GM19025 (cell line): ENCODE data around the gene STX1B.
"Not testable (repeated sequence)": the region's sequence is repeated elsewhere in the genome, so short reads cannot be mapped to it uniquely, and the experiment has no call there.

ENCODE experiments used
- ATAC-seq: cut with Tn5 transposase; IDR thresholded peaks from one replicate; pipeline ENCODE4 v1.9.1; 2021; ENCODE audit warnings: mild to moderate bottlenecking, low read depth, moderate library complexity; ENCODE audit not compliant: unreplicated experiment

Gene STX1B

GRCh38 chr16:30954993-30955392, 55.4 kb downstream of the STX1B start:
- ATAC-seq: no peak

GRCh38 chr16:30953511-30954124, 56.8 kb downstream of the STX1B start:
- ATAC-seq: no peak

DNA sequence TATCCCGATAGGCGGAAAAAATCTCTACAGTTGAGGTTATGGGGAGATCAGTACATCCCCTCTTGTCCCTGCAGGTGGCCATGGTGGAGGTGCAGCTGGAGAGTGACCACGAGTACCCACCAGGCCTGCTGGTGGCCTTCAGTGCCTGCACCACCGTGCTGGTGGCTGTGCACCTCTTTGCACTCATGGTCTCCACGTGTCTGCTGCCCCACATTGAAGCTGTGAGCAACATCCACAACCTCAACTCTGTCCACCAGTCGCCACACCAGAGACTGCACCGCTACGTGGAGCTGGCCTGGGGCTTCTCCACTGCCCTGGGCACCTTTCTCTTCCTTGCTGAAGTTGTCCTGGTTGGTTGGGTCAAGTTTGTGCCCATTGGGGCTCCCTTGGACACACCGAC, 57.3 kb downstream of the STX1B start:
- no peak for ATAC-seq

GRCh38 chr16:30951750-30952149, 58.7 kb downstream of the STX1B start:
- ATAC-seq: no peak

DNA sequence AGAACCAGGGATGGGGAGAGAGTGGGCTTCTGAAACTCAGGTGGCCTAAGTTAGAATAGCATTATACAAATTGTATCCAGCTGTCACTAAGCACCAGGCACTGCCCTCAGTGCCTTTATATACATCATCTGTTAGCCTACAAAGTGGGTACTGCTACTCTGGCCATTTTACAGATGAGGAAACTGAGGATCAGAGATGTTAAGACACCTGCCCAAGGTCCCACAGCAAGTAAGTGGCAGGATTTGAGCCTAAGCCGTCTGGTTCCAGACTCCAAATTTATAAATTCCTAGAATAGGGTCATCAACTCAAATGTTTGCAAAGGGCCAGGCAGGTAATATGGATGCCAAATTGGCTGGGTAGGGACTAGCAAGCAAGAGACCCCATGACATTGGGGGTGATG, 59.2 kb downstream of the STX1B start:
- ATAC-seq: no peak

DNA sequence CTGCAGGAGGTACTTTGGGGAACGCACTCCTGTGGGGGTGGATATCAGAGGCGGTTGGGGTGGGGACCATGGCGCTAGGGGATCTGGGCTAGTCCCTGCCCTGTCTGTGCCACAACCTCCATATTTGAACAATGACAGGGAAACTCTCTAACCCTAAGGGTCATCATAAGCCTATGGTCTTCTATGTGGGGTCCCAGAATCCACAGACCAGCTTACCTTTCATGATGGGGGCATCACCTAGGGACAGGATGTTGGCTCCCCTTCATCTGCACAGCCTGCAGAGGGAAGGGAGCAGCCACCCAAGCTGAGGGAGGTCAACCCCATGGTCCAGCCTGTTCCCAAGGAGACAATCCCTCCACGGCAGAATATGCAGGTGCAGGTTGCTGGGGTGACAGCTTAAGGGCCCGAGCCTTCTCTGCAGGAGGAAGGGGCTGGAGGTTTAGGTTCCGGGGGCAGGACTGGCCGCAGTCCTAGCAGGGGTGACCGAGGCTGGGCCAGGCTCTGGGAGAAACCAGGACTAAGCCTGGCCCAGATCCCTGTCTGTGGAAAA, 59.8 kb downstream of the STX1B start:
- ATAC-seq: no peak

DNA sequence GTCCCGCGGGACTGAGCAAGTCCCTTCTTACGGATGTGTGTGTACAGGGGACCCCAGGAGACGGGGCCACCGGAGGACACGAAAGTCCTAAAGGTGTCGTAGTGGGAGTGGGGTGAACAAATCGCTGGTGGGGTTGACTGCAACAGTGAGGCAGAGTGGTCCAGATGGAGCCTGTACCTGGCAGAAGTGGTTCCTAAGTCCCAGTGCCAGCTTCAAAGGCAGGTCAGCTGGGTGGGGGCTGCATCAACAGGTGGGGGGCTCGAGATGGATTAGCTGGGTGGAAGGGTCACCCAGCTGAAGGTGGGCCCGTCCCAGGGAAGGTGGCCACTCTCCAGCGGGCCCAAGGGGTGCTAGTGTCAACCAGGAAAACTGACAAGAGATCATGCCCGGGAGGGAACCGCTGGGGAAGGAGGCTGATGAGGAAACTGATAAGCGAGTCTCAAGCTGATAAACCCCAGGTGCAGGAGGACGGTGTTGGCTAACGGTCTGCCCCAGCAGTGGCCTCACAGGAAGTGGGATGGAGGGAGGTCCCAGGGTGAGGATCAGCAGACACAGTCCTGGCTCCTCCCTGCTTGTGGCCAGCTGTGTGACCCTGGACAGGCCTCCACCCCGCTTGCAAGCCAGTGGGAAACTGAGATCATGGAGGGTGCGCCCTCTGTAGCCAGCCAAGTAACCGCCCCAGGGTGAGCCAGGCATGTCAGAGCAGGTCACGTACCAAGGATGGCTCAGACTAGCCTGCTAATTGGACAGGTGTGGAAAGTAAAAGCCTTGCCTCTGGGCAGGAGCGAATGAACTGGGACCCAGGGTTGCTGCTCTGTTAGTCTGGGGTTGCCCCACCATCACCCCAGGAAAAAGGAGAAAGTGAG, 60.6 kb downstream of the STX1B start:
- ATAC-seq: no peak

DNA sequence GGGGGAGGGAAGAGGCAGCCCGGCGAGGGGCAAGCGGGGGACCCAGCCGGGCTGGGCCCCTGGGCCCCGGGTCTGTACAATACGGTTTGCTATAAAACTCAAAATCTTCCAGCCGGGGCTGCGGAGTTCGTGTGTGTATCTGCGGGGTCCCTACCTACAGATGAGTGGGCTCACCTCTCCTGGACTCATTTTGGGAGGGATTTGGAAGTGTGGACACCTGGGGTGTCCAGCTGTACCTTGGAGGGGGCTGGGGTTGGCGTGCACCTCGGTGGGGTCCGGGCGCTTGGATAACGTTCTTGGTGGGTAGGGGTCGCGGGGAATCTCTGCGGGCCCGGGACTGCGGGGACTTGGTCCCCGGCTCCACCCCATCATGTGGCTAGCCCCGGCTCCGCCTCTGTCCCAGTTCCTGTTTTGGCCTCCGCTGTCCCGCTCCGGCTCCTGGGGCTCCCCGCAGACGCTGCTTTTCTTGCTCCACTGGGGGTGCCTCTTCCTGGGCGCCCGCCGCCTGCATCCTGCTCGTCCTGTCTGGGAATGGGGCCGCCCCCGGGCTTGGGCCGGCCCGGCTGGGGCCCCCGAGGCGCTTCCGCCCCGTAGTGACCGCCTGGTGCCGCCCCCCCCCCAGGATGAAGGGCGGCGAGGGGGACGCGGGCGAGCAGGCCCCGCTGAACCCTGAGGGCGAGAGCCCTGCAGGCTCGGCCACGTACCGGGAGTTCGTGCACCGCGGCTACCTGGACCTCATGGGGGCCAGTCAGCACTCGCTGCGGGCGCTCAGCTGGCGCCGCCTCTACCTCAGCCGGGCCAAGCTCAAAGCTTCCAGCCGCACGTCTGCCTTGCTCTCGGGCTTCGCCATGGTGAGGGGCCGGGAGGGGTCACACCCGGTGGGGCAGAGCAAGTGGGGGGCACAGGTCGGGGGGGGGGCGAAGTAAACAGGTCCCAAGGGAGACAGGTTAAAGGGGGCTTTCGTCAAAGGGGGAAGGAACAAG, 61.5 kb downstream of the STX1B start, which contains the start of gene ORAI3:
Gene ORAI3, plus strand, starts transcription at position 402 of the 983 bp plus-strand sequence. Its CDS starts 222 bp downstream, at position 624.
- peak; percentile 67 for ATAC-seq

DNA sequence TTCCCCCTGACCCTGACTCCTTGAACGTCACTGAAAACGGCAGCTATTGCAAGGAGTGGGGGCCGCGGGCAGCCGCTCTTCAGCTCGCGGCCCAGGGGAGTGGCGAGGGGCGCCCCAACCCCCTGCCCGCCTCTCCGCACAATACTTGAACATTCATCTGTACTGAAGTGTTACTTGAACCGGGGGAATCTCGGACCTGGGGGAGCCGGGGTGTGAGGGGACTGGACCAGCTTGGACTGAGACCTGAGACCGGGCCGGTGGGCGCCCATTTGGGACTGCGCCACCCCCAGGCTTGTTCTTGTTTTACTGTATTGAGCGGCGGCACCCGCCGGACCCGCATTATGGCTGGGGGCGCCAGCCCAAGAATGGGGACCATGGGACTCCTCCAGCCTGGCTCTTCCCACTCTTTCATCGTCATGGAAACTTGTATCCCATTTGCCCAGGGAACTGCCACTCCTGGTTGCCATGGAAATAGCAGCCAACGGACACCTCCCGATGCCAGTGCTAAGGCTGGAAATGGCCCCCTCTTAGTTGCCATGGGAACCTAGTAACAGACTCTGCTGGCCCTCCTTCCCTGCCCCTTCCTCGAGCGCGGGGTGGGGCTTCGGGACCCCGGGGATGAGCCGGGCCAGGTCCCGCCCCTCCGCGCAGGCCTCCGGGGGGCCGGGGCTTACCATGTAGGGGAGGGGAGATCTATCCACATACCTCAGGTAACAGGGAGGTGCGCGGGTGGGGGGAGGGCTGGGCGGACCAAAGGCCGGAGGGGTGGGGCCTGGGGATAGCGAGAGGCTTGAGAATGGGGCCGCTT, 62.4 kb downstream of the STX1B start:
- ATAC-seq: no peak

DNA sequence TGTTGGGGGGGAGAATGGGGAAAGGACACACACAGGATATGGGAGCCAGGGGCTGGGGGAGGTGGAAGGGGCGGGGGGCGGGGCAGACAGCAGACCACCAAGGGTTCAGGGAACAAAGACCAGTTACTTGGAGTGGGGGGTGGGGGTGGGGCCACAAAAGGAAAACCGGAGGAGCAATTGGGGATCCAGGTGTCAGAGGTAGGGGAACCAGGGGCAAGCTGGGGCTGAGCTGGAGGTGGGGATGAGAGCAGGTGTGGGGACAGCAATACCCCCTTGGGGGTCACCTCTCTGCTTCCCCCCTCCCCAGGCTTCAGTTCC, 62.9 kb downstream of the STX1B start:
- ATAC-seq: no peak

GRCh38 chr16:30946671-30947540, 63.5 kb downstream of the STX1B start:
- ATAC-seq: no peak

DNA sequence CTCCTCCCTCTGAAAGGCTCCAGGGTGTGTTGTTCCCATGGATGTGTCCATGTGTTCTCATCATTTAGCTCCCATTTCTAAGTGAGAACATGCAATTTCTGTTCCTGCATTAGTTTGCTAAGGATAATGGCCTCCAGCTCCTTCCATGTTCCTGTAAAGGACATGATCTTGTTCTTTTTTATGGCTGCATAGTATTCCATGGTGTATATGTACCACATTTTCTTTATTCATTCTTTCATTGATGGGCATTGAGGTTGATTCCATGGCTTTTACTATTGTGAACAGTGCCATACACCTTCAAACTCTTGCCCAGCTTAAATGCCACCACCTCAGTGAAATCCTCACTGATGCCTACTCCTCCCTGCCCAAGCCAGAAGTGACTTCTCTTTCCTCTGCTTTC, 66.1 kb downstream of the STX1B start:
- ATAC-seq: no peak

GRCh38 chr16:30942426-30942806, 68.0 kb downstream of the STX1B start:
- no peak for ATAC-seq

DNA sequence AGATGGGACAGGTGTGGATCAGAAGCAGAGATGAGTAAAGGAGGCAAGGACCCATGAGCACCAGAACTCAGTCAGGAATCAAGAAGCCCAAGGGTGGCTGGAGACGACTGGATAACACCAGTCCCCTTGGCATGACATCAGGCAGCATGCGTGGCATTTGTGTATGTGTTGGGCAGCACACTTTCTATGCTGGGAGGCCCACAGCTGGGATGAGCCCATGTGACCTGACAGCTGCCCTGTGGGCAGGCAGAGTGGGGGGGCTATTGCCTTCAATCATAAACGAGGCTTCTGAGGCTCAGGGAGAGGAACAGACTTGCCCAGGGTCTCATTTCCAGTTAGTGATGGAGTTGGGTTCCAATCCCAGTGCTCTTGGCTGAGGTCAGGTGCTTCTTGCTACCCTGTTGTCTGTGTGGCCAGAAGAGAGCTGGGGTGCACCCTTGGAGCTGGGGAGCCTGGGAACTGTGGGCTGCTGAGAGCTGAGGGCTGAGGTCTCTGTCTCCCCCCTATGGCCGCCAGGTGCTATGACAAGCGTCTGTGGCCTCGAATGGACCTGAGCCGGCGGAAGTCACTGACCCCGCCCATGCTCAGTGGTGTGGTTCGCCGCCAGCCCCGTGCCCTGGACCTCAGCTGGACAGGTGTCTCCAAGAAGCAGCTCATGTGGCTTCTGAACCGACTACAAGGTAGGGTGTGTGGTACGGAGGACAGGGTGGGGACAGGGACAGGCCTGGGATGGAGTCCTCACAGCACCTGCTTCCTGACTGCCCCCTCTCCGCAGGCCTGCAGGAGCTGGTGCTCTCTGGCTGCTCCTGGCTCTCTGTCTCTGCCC, 68.6 kb downstream of the STX1B start:
- ATAC-seq: peak; percentile 87

DNA sequence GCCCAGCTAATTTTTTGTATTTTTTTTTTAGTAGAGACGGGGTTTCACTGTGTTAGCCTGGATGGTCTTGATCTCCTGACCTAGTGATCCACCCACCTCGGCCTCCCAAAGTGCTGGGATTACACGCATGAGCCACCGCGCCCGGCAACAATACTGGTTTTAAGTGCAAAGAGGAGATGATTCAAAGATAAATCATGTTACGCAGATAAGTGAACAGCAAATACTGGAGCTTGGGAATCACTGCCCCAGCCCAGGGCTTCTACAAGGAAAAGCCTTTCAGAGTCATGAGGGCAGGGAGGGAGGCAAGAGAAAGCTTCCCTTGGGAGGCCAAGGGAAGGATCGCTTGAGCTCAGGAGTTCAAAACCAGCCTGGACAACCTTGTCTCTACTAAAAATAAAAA, 70.9 kb downstream of the STX1B start:
- ATAC-seq: not testable (repeated sequence)
